GM23338 (cell line): ENCODE data around the gene PPBP. TPM values are rescaled to one million over a fixed set of nuclear protein-coding genes. Genes with fewer than 3 reads are reported as not detected.

Experiments
- ATAC-seq: fragments of 200-7000 bp; cut with Tn5 transposase; 3 replicates; pipeline ENCODE4 v1.9.1; 2020
- DNase-seq: peaks from one replicate; pipeline ENCODE4 v3.0.0-alpha.2; 2015; ENCODE audit warnings: low spot score
- H2AFZ ChIP-seq: fragments of 200-600 bp; sonication (generic); 2 replicates; pipeline ENCODE4 v1.8.0; 2016; ENCODE audit warnings: antibody characterized with exemption, mild to moderate bottlenecking, moderate library complexity
- H3F3A ChIP-seq: fragments of 200-600 bp; sonication (generic); replicated peaks from 2 replicates; pipeline ENCODE4 v1.8.0; 2017; ENCODE audit warnings: antibody characterized with exemption, mixed run types, low read depth
- H3K27ac ChIP-seq: fragments of 200-600 bp; sonication (generic); 2 replicates; pipeline ENCODE4 v1.6.1; 2016; ENCODE audit warnings: low read depth
- H3K27me3 ChIP-seq: fragments of 200-600 bp; sonication (generic); 2 replicates; pipeline ENCODE4 v1.8.0; 2016; ENCODE audit warnings: mild to moderate bottlenecking, mixed run types, moderate library complexity; ENCODE audit not compliant: insufficient read depth
- H3K36me3 ChIP-seq: fragments of 200-600 bp; sonication (generic); 2 replicates; pipeline ENCODE4 v1.8.0; 2016; ENCODE audit warnings: mild to moderate bottlenecking; ENCODE audit not compliant: insufficient read depth
- H3K4me1 ChIP-seq: fragments of 200-600 bp; sonication (generic); 2 replicates; pipeline ENCODE4 v1.8.0; 2016; ENCODE audit warnings: mild to moderate bottlenecking, moderate library complexity; ENCODE audit not compliant: insufficient read depth
- H3K4me2 ChIP-seq: fragments of 200-600 bp; sonication (generic); 2 replicates; pipeline ENCODE4 v1.7.1; 2017; ENCODE audit warnings: mixed run types
- H3K4me3 ChIP-seq: fragments of 200-600 bp; sonication (generic); 2 replicates; pipeline ENCODE4 v1.6.1; 2016; ENCODE audit warnings: mixed run types
- H3K79me2 ChIP-seq: fragments of 200-600 bp; sonication (generic); replicated peaks from 2 replicates; pipeline ENCODE4 v1.8.0; 2017; ENCODE audit warnings: mild to moderate bottlenecking; ENCODE audit not compliant: insufficient read depth
- H3K9me2 ChIP-seq: fragments of 200-600 bp; sonication (generic); 2 replicates; pipeline ENCODE4 v1.8.0; 2017; ENCODE audit not compliant: insufficient read depth
- H4K20me1 ChIP-seq: fragments of 200-600 bp; sonication (generic); replicated peaks from 2 replicates; pipeline ENCODE4 v1.8.0; 2017; ENCODE audit warnings: mild to moderate bottlenecking; ENCODE audit not compliant: insufficient read depth
- H3K27ac Mint-ChIP-seq: 2 replicates; pipeline ENCODE4 v1.8.0; 2020; ENCODE audit warnings: inconsistent platforms, mild to moderate bottlenecking, moderate library complexity, mixed read lengths
- H3K27me3 Mint-ChIP-seq: 3 replicates; pipeline ENCODE4 v1.8.0; 2022; ENCODE audit warnings: low read depth, mild to moderate bottlenecking, moderate library complexity, mixed read lengths, inconsistent platforms; ENCODE audit not compliant: insufficient read depth, poor library complexity
- H3K36me3 Mint-ChIP-seq: 3 replicates; pipeline ENCODE4 v1.8.0; 2021; ENCODE audit warnings: low read depth, mild to moderate bottlenecking, inconsistent platforms, moderate library complexity, mixed read lengths
- H3K4me1 Mint-ChIP-seq: 3 replicates; pipeline ENCODE4 v1.8.0; 2020; ENCODE audit warnings: mild to moderate bottlenecking, inconsistent platforms, mixed read lengths
- H3K4me3 Mint-ChIP-seq: 3 replicates; pipeline ENCODE4 v1.8.0; 2021; ENCODE audit warnings: moderate library complexity, mild to moderate bottlenecking, inconsistent platforms, mixed read lengths
- H3K9me3 Mint-ChIP-seq: 3 replicates; pipeline ENCODE4 v1.8.0; 2020; ENCODE audit warnings: moderate library complexity, mild to moderate bottlenecking, inconsistent platforms, mixed read lengths
- CTCF ChIP-seq, 2 experiments: fragments of 200-600 bp in 1 of 2; sonication (generic) in 1 of 2; conservative IDR thresholded peaks; 2 replicates each; pipeline versions ENCODE4 v1.5.1 to v1.6.1; 2016 to 2017; ENCODE audit warnings: antibody characterized with exemption in 2 of 2, low read depth in 2 of 2, mild to moderate bottlenecking in 2 of 2, moderate library complexity in 1 of 2
- ETS1 ChIP-seq: IDR thresholded peaks from 2 replicates; pipeline ENCODE4 v1.6.1; 2016; ENCODE audit warnings: antibody characterized with exemption
- EZH2 ChIP-seq: fragments of 200-600 bp; sonication (generic); IDR thresholded peaks from one replicate; pipeline ENCODE4 v1.8.0; 2017; ENCODE audit warnings: antibody characterized with exemption, mild to moderate bottlenecking, low read depth; ENCODE audit not compliant: unreplicated experiment
- JUNB ChIP-seq: IDR thresholded peaks from one replicate; pipeline ENCODE4 v1.6.1; 2016; ENCODE audit warnings: antibody characterized with exemption; ENCODE audit not compliant: unreplicated experiment
- POLR2AphosphoS5 ChIP-seq: IDR thresholded peaks from 2 replicates; pipeline ENCODE4 v1.6.1; 2016; ENCODE audit warnings: antibody characterized with exemption, low read depth
- polyA plus RNA-seq: library from polyadenylated mRNA; unstranded; fragments of >200 nt; fragmentation: Nextera tagmentation; extraction: Ambion mirVana; gene quantifications from 2 replicates; pipeline ENCODE4 v1.2.1, GENCODE V29; 2016
- total RNA-seq: library from RNA; depleted of rRNA; stranded (reverse); fragments of >200 nt; shearing (Covaris generic); gene quantifications from 2 replicates; pipeline ENCODE4 v1.2.3, GENCODE V29; 2014

The PPBP gene
- total and polyA plus RNA-seq, 2 experiments from 2014 or later, result 0.35 to 0.50 TPM

- H3F3A ChIP-seq, result no peaks in the 10 kb centered on the region
- peaks cover 21% of the 10 kb centered on the region for H3K4me1 ChIP-seq
These were observed 42.9 kb downstream of the PPBP start for GRCh38 chr4:73945140-73945539.

GRCh38 chr4:73944061-73944875, 43.7 kb downstream of the PPBP start:
- no peak overlapping the region for H3K27ac ChIP-seq
- H3F3A ChIP-seq, result no peaks in the 10 kb centered on the region
- TF ChIP-seq JUNB (no peak), CTCF (conservative IDR thresholded peaks at IDR 0.05; ENCODE audit: low read depth in 2 of 2) (peak in 1 of 2 experiments; percentile 27; a peak in 1 of 4 replicates), EZH2 (peak; percentile 66), POLR2AphosphoS5 (no peak)
- no peaks in the 10 kb centered on the region for H4K20me1 ChIP-seq
- H3K36me3 Mint-ChIP-seq, result no peaks in the 10 kb centered on the region
- H3K27me3 Mint-ChIP-seq, result peaks cover 74% of the 10 kb centered on the region
- H3K36me3 ChIP-seq, result no peaks in the 10 kb centered on the region
- H3K79me2 ChIP-seq, result no peaks in the 10 kb centered on the region
- H3K27ac Mint-ChIP-seq, result no peak overlapping the region
- peak overlapping the region; percentile 70 for H3K4me3 Mint-ChIP-seq
- peaks cover 100% of the 10 kb centered on the region for H3K27me3 ChIP-seq
- peaks cover 19% of the 10 kb centered on the region for H3K4me1 ChIP-seq
- no peaks in the 10 kb centered on the region for H3K9me3 Mint-ChIP-seq
- no peaks in the 10 kb centered on the region for H3K9me2 ChIP-seq
- peak overlapping the region; percentile 79 for H3K4me2 ChIP-seq
- peak; percentile 83 for ATAC-seq
- H2AFZ ChIP-seq, result no peak overlapping the region; the same call in 1 of the 2 replicates
- peak overlapping the region; percentile 48 for H3K4me3 ChIP-seq
- peak; percentile 69 for DNase-seq
- H3K4me1 Mint-ChIP-seq, result peaks cover 21% of the 10 kb centered on the region

More at GRCh38 chr4:73945140-73945539, 42.9 kb downstream of the PPBP start:
- Histone ChIP-seq H3K4me3 (peak overlapping the region; percentile 48; the same call in 1 of the 2 replicates), H3K27ac (no peak overlapping the region), H4K20me1 (no peaks in the 10 kb centered on the region), H3K79me2 (no peaks in the 10 kb centered on the region), H3K36me3 (no peaks in the 10 kb centered on the region), H2AFZ (no peak overlapping the region), H3K9me2 (no peaks in the 10 kb centered on the region), H3K4me2 (peak overlapping the region; percentile 79; the same call in 1 of the 2 replicates), H3K27me3 (peaks cover 98% of the 10 kb centered on the region)
- no peaks in the 10 kb centered on the region for H3K36me3 Mint-ChIP-seq
- no peak overlapping the region for H3K27ac Mint-ChIP-seq
- ATAC-seq (no peak), DNase-seq (peak; percentile 39)
- no peaks in the 10 kb centered on the region for H3K9me3 Mint-ChIP-seq
- peak; percentile 0 for TF ChIP-seq EZH2
- no peak for TF ChIP-seq ETS1
- peaks cover 27% of the 10 kb centered on the region for H3K4me1 Mint-ChIP-seq
- 0 out of 3 replicates have a peak overlapping the region, but pooled peaks have one; percentile 70 for H3K4me3 Mint-ChIP-seq
- H3K27me3 Mint-ChIP-seq, result peaks cover 74% of the 10 kb centered on the region
